ENCODE results near the gene CIROP.

- TF ChIP-seq POLR2A (IDR thresholded peaks at IDR 0.05; ENCODE audit: low read depth, low read length) (no peak), TAF1 (IDR thresholded peaks at IDR 0.05; ENCODE audit: low read depth, low read length) (no peak), SPI1 (IDR thresholded peaks at IDR 0.05; ENCODE audit: low read depth, low read length) (no peak), POLR2AphosphoS5 (IDR thresholded peaks at IDR 0.05; ENCODE audit: low read depth, low read length) (no peak), POU2F2 (IDR thresholded peaks at IDR 0.05; ENCODE audit: low read depth, low read length) (no peak)
Measured at GRCh38 chr14:23055621-23056144, 49.1 kb downstream of the CIROP start.
